ENCODE measurements around the gene USH2A. TPM values are rescaled to one million over a fixed set of nuclear protein-coding genes. Genes with fewer than 3 reads are reported as not detected.

The USH2A gene
- total and polyA plus RNA-seq, 5 experiments from 2014 or later, result not detected

DNA sequence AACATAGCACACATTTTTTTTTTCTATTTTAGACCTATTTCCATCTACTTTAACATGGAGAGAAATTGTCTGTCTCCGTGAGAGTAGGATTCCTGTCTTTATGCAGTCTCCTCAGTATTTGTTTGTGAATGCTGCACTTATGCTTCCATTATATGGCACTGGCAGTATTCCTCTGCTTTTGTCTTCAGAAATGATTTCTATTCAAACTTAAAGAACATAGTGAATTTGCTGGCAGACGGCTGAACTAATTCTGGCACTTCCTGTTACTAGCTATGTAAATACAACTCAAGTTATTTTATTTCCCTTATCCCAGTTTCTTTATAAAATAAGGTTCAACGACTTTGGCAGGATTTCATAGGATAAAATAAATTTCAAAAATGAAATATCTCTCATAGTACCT, 810.9 kb downstream of the USH2A start:
- POLR2A ChIA-PET, result no interaction called here
- H3K4me3 Mint-ChIP-seq, result no peak overlapping the region
- ATAC-seq (no peak), DNase-seq (no peak)
- H3K9me3 Mint-ChIP-seq, result no peaks in the 10 kb centered on the region
- H3K27ac Mint-ChIP-seq, result no peak overlapping the region
- no peaks in the 10 kb centered on the region for H3K4me1 Mint-ChIP-seq
- H3K36me3 Mint-ChIP-seq, result peaks cover 0 to 44% (median 18%) of the 10 kb centered on the region in 3 donors
- H3K27me3 Mint-ChIP-seq, result no peaks in the 10 kb centered on the region

GRCh38 chr1:215608646-215609045, 814.6 kb downstream of the USH2A start:
- DNase-seq (no peak), ATAC-seq (no peak)
- no peak overlapping the region for H3K27ac Mint-ChIP-seq
- POLR2A ChIA-PET, result no interaction called here
- H3K4me3 Mint-ChIP-seq, result no peak overlapping the region
- peaks cover 0 to 36% (median 13%) of the 10 kb centered on the region in 3 donors for H3K36me3 Mint-ChIP-seq
- H3K27me3 Mint-ChIP-seq, result no peaks in the 10 kb centered on the region
- H3K9me3 Mint-ChIP-seq, result no peaks in the 10 kb centered on the region
- H3K4me1 Mint-ChIP-seq, result no peaks in the 10 kb centered on the region

DNA sequence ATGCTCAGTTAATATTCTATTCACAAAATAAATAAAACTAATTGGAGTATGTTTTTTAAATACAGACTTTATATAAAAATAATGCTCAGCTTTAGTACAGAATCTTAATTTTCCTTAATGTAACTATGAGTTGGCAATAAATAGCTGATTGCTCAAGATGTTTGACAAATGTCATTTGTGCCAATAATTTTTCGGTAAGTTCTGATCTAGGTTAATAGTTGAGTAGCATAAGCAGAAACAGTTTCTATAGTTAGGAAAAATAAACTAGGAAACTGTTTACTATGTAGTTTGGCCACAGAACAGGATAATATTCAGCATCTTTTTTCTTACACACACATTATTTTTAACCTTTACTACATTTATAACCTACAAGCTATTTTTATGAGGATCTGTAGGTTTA, 815.8 kb downstream of the USH2A start:
- no peaks in the 10 kb centered on the region for H3K9me3 Mint-ChIP-seq
- no peak overlapping the region for H3K27ac Mint-ChIP-seq
- ATAC-seq (no peak), DNase-seq (no peak)
- POLR2A ChIA-PET, result no interaction called here
- no peaks in the 10 kb centered on the region for H3K4me1 Mint-ChIP-seq
- H3K36me3 Mint-ChIP-seq, result peaks cover 0 to 24% (median 8%) of the 10 kb centered on the region in 3 donors
- no peaks in the 10 kb centered on the region for H3K27me3 Mint-ChIP-seq
- no peak overlapping the region for H3K4me3 Mint-ChIP-seq

DNA sequence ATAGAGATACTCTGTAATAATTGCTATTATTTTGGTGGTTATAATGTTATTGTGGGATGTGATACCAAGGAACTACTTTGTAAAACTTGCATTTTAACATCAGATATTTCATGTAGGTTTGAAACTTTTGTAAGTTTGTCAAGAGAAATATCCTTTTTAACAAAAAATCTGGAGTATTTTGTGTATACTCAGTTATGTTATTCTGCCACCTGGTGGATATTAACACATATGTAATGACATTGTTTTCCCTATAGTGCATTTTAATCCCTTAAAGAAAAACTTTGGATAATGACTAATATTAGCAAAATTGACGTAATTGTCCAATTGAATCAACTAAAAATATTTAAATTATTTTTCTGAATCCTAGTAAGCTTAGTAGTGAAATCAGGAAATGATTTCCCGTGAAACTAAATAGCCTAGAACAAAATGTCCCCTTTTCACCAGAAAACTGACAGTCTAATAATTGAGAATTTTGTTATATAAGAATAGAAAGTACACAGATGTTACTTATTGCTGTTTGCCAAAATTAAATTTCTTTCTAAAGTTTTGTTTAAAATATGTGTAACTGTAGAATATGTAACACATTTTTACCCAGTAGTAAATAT, 816.6 kb downstream of the USH2A start:
- Mint-ChIP-seq H3K36me3 (peaks cover 0 to 19% (median 5%) of the 10 kb centered on the region in 3 donors), H3K4me3 (no peak overlapping the region), H3K27me3 (no peaks in the 10 kb centered on the region), H3K4me1 (no peaks in the 10 kb centered on the region), H3K9me3 (no peaks in the 10 kb centered on the region), H3K27ac (no peak overlapping the region)
- POLR2A ChIA-PET, result no interaction called here
- ATAC-seq (no peak), DNase-seq (no peak)

DNA sequence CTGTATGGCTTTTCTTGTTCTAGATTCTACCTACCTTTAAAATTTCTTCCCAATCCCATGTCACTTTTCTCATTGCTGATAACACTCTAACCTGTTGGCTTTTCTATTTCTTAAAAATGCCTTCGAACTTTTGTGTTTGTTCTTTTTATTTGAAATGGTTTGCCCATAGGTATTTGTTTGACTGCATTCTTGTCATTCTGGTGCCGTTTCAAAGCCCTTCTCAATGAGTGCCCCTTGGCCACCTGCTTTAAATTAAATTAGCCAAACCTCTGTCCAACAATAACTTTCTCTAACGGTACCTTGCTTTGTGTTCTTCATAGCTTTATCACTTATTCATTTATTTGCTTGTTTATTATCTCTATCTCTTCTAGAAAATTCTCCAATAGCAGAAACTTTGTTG, 817.2 kb downstream of the USH2A start:
- Mint-ChIP-seq H3K27ac (no peak overlapping the region), H3K36me3 (peaks cover 0 to 19% (median 5%) of the 10 kb centered on the region in 3 donors), H3K4me1 (no peaks in the 10 kb centered on the region), H3K4me3 (no peak overlapping the region), H3K27me3 (no peaks in the 10 kb centered on the region), H3K9me3 (no peaks in the 10 kb centered on the region)
- POLR2A ChIA-PET, result no interaction called here
- DNase-seq, result no peak
- no peak for ATAC-seq

GRCh38 chr1:215605011-215605621, 818.1 kb downstream of the USH2A start:
- H3K27ac Mint-ChIP-seq, result no peak overlapping the region
- H3K27me3 Mint-ChIP-seq, result no peaks in the 10 kb centered on the region
- H3K9me3 Mint-ChIP-seq, result no peaks in the 10 kb centered on the region
- H3K4me1 Mint-ChIP-seq, result peaks cover 0 to 2% (median 0%) of the 10 kb centered on the region in 4 donors
- POLR2A ChIA-PET, result no interaction called here
- DNase-seq (no peak), ATAC-seq (no peak)
- peaks cover 0 to 17% (median 5%) of the 10 kb centered on the region in 3 donors for H3K36me3 Mint-ChIP-seq
- no peak overlapping the region for H3K4me3 Mint-ChIP-seq

- Mint-ChIP-seq H3K27me3 (no peaks in the 10 kb centered on the region), H3K27ac (no peak overlapping the region), H3K9me3 (no peaks in the 10 kb centered on the region), H3K4me1 (peaks cover 0 to 2% (median 0%) of the 10 kb centered on the region in 4 donors), H3K36me3 (peaks cover 0 to 5% (median 5%) of the 10 kb centered on the region in 3 donors), H3K4me3 (no peak overlapping the region)
- POLR2A ChIA-PET, result no interaction called here
- DNase-seq (no peak), ATAC-seq (no peak)
Observed at GRCh38 chr1:215603319-215603718, 819.9 kb downstream of the USH2A start.

GRCh38 chr1:215601276-215601675, 822.0 kb downstream of the USH2A start:
- ATAC-seq (no peak), DNase-seq (no peak)
- Mint-ChIP-seq H3K36me3 (peaks cover 0 to 15% (median 13%) of the 10 kb centered on the region in 3 donors), H3K9me3 (no peaks in the 10 kb centered on the region), H3K27me3 (no peaks in the 10 kb centered on the region), H3K27ac (no peak overlapping the region), H3K4me3 (no peak overlapping the region), H3K4me1 (peaks cover 0 to 2% (median 0%) of the 10 kb centered on the region in 4 donors)
- POLR2A ChIA-PET, result no interaction called here

DNA sequence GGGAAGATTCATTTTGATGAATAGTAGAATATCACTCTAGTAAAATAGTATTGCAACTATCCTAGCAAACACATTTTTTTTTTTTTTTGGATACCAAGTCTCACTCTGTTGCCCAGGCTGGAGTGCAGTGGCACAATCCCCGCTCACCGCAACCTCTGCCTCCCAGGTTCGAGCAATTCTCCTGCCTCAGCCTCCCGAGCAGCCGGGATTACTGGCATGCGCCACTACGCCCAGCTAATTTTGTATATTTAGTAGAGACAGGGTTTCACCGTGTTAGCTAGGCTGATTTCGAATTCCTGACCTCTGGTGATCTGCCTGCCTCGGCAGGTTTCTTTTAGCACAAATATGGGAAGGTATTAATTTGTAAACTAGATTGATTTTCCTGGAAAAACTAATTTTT, 822.4 kb downstream of the USH2A start:
- H3K4me3 Mint-ChIP-seq, result no peak overlapping the region
- peaks cover 0 to 2% (median 0%) of the 10 kb centered on the region in 4 donors for H3K4me1 Mint-ChIP-seq
- no peaks in the 10 kb centered on the region for H3K27me3 Mint-ChIP-seq
- H3K36me3 Mint-ChIP-seq, result peaks cover 0 to 19% (median 13%) of the 10 kb centered on the region in 3 donors
- no peak overlapping the region for H3K27ac Mint-ChIP-seq
- POLR2A ChIA-PET, result no interaction called here
- ATAC-seq (no peak), DNase-seq (no peak)
- H3K9me3 Mint-ChIP-seq, result no peaks in the 10 kb centered on the region

GRCh38 chr1:215600258-215600792, 822.9 kb downstream of the USH2A start:
- peaks cover 0 to 20% (median 12%) of the 10 kb centered on the region in 3 donors for H3K36me3 Mint-ChIP-seq
- no peaks in the 10 kb centered on the region for H3K27me3 Mint-ChIP-seq
- ATAC-seq, result no peak
- H3K9me3 Mint-ChIP-seq, result no peaks in the 10 kb centered on the region
- peaks cover 0 to 2% (median 0%) of the 10 kb centered on the region in 4 donors for H3K4me1 Mint-ChIP-seq
- peak overlapping the region in 1 of 10 donors; percentile 24 for H3K27ac Mint-ChIP-seq
- H3K4me3 Mint-ChIP-seq, result no peak overlapping the region
- POLR2A ChIA-PET, result no interaction called here
- no peak for DNase-seq

DNA sequence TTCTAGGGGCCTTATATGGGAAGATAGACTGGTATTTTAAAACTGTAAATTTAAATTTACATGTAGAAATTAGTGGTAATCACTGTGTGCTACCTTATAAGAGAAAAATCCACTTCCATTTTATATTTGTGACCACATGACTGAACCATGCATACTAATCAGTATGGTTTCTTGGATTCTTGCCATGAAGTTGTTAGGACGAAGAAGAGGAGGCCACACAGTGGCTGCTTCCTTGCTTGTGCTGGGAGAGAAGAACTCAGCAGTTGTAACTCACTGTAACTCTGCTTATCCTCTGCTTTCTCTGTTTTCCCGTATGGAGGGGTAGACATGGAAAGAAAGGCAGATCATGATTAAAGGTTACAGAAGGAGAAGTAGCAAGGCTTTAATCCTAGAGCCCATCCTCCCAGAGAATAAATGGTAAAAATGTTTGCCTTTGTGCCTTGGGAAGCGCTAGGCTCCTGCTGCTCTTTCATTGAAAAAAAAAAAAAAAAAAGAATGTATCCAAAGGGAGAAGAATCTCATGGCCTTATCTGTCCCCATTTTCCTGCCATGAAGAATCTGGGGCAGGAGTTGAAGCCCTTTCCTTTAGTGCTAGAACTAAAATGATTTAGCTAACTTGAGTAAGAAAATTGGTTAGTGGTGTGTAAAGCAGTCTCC, 823.7 kb downstream of the USH2A start:
- Mint-ChIP-seq H3K27ac (no peak overlapping the region), H3K9me3 (no peaks in the 10 kb centered on the region), H3K4me3 (no peak overlapping the region), H3K4me1 (peaks cover 0 to 2% (median 0%) of the 10 kb centered on the region in 4 donors), H3K36me3 (peaks cover 0 to 20% (median 10%) of the 10 kb centered on the region in 3 donors), H3K27me3 (no peaks in the 10 kb centered on the region)
- POLR2A ChIA-PET, result no interaction called here
- ATAC-seq (no peak), DNase-seq (no peak)

DNA sequence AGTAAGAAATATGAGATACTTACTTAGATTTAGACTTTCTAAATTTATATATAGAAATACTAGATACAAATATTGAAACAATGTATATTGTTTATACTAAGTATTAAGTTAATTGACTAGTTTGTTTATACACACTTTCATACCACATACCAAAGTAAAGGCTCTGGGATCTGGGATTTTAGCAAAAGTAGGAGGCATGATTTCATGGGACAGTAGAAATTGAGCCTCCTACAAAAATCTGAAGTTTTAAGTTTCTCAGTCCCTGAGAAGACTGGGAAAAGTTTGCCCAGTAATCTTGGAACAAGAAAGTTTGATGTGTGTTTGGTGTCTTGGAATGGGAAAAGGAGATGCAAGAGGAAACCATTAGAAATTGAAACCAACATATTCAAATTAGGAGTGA, 825.3 kb downstream of the USH2A start:
- peaks cover 0 to 2% (median 0%) of the 10 kb centered on the region in 4 donors for H3K4me1 Mint-ChIP-seq
- ATAC-seq (no peak), DNase-seq (no peak)
- H3K27me3 Mint-ChIP-seq, result no peaks in the 10 kb centered on the region
- no peak overlapping the region for H3K27ac Mint-ChIP-seq
- no peaks in the 10 kb centered on the region for H3K9me3 Mint-ChIP-seq
- peaks cover 0 to 18% (median 10%) of the 10 kb centered on the region in 3 donors for H3K36me3 Mint-ChIP-seq
- H3K4me3 Mint-ChIP-seq, result no peak overlapping the region
- POLR2A ChIA-PET, result no interaction called here

DNA sequence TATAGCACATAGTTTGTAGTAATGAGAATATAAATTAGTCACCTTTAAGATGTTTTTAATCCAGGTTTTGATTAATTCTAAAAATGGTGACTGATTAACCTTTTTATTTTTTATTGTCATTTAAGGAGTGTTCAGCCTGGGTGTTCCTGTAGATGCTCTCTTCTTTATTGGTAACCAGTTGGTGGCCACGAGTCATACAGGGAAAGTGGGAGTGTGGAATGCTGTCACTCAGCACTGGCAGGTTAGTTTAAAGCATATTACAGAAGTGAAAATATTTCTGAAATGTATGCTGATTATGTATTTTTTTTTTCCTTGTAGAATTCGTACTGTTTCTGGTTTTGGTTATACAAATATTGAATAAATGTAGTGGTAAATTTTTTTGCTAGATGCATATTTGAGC, 828.0 kb downstream of the USH2A start:
- POLR2A ChIA-PET, result no interaction called here
- Mint-ChIP-seq H3K27me3 (no peaks in the 10 kb centered on the region), H3K9me3 (peaks cover 0 to 14% (median 2%) of the 10 kb centered on the region in 9 donors), H3K27ac (no peak overlapping the region), H3K36me3 (peaks cover 9 to 26% (median 15%) of the 10 kb centered on the region in 3 donors), H3K4me3 (no peak overlapping the region), H3K4me1 (peaks cover 0 to under 1% (median 0%) of the 10 kb centered on the region in 4 donors)
- ATAC-seq, result no peak
- DNase-seq, result no peak

Data from naive thymus-derived CD8-positive, alpha-beta T cell (primary cell).